ENCODE data around the gene ETFB.

DNA sequence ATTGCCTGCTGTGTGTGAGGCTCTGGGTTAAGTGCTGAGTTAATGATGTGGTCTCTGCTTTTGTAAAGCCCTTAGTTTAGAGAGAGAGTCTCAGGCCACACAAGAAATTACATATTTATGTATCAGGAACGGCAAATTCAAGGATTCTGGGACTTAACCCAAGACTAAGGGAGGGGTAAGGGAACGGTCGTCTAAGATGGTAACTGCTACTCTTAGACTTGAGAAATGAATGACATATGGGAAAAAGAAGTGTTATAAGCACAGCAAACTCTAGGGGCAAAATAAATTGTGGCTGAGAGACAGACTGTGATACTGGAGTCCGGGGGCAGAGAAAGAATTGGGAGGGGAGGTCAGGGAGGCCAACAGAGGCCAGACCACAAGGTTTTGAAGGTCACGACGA lies 34.5 kb downstream of the ETFB start:
- TF ChIP-seq, protein P1, sequence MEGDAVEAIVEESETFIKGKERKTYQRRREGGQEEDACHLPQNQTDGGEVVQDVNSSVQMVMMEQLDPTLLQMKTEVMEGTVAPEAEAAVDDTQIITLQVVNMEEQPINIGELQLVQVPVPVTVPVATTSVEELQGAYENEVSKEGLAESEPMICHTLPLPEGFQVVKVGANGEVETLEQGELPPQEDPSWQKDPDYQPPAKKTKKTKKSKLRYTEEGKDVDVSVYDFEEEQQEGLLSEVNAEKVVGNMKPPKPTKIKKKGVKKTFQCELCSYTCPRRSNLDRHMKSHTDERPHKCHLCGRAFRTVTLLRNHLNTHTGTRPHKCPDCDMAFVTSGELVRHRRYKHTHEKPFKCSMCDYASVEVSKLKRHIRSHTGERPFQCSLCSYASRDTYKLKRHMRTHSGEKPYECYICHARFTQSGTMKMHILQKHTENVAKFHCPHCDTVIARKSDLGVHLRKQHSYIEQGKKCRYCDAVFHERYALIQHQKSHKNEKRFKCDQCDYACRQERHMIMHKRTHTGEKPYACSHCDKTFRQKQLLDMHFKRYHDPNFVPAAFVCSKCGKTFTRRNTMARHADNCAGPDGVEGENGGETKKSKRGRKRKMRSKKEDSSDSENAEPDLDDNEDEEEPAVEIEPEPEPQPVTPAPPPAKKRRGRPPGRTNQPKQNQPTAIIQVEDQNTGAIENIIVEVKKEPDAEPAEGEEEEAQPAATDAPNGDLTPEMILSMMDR (IDR thresholded peaks at IDR 0.05) = no peak
- TF ChIP-seq POLR2A (IDR thresholded peaks at IDR 0.05) = no peak

All from lower leg skin (tissue), 3 donors.